ENCODE data around the gene CEP131. TPM values are rescaled to one million over a fixed set of nuclear protein-coding genes. Genes with fewer than 3 reads are reported as not detected.

The CEP131 gene
- polyA plus RNA-seq, 2 of the 4 experiments (the other 2 are of a cell fraction) = 3.3 to 11.5 TPM

DNA sequence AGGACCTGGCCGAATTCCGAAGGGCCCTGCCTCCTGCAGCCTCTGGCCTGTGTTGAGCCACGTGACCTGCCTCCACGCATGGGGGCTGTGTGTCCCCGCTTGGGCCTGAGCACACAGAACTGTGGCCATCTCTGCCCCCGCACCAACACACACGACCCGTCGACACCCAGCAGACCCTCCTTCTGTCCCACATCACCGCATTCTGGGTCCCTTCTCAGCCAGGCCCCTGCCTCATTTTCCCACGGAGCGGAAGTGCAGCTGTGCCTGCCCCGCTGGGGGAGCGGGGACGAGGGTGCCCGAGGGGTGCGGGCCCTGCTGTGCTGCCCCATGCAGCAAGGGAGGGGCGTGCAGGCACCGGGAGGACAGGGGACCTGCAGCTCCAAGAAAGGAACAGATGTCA lies 34.8 kb upstream of the CEP131 start:
- H3K27ac ChIP-seq = no peak overlapping the region
- DNase-seq (ENCODE audit: low read depth in 1 of 2, low spot score in 1 of 2) = no peak
- WGBS (ENCODE audit: missing lambda C conversion rate) = 98% methylated on average over 19 of the region's 19 CpGs
- FAIRE-seq = no peak
- ChIA-PET CTCF (interaction anchor here (1.0 to 14.8 kb wide), 14 partner anchors 12 to 344 kb away, joined by 3 to 184 read pairs (median 6); partner anchors contain the start of genes FAAP100, NDUFAF8 and TEPSIN), POLR2A (interaction anchor here (0.9 kb wide), 1 partner anchor 172 kb away, joined by 4 read pairs; no protein-coding TSS in a partner anchor)
- no peak for TF ChIP-seq TFCP2L1 (CRISPR knock-in tag; IDR thresholded peaks at IDR 0.05)
- TF ChIP-seq NR3C1 (IDR thresholded peaks at IDR 0.05) = no peak
- peaks cover 18% of the 10 kb centered on the region for H3K4me1 ChIP-seq
- H3K9me3 ChIP-seq = no peaks in the 10 kb centered on the region
- H3K4me3 ChIP-seq = no peak overlapping the region
- ATAC-seq = no peak
- no peak overlapping the region for H3K4me2 ChIP-seq

DNA sequence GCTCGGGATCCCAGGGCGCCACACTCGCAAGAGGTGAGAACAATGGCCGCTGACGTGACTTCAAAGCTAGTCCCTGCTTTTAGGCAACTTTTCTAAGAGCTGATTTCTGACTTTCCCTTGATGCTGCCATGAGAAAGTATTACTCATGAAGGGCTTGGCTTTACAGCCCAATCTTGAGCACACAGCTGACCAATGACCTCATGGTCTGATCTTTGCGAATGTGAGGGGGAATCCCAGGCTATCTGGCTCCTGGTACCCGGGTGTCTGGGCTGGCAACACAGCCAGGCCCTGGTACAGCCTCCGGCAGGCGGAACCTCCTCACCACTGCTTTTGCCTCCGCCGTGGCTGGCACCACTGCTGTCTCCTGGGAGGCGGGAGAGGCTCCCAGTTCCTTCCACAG lies 33.9 kb upstream of the CEP131 start:
- ChIA-PET CTCF (interaction anchor here (1.0 to 14.8 kb wide), 13 partner anchors 11 to 345 kb away, joined by 3 to 184 read pairs (median 6); partner anchors contain the start of genes FAAP100, NDUFAF8 and TEPSIN), POLR2A (interaction anchor here (0.9 kb wide), 1 partner anchor 173 kb away, joined by 4 read pairs; no protein-coding TSS in a partner anchor)
- no peaks in the 10 kb centered on the region for H3K9me3 ChIP-seq
- no peak overlapping the region for H3K4me3 ChIP-seq
- DNase-seq (ENCODE audit: low read depth in 1 of 2, low spot score in 1 of 2) (peak; percentile 47 to 48), FAIRE-seq (no peak), ATAC-seq (peak; percentile 22; a peak in 4 of 6 replicates)
- TF ChIP-seq FOSL2 (IDR thresholded peaks at IDR 0.05) (no peak), FOSL2 (CRISPR knock-in tag; IDR thresholded peaks at IDR 0.05) (peak; percentile 22; the same call in 1 of the 2 replicates), ESRRA (IDR thresholded peaks at IDR 0.05; ENCODE audit: borderline replicate concordance, low read length) (no peak), EHF (CRISPR knock-in tag; IDR thresholded peaks at IDR 0.05) (no peak), POLR2AphosphoS2 (conservative IDR thresholded peaks at IDR 0.05; ENCODE audit: low read length) (peak; percentile 13; the same call in 1 of the 2 replicates)
- TF ChIP-seq, protein P1, sequence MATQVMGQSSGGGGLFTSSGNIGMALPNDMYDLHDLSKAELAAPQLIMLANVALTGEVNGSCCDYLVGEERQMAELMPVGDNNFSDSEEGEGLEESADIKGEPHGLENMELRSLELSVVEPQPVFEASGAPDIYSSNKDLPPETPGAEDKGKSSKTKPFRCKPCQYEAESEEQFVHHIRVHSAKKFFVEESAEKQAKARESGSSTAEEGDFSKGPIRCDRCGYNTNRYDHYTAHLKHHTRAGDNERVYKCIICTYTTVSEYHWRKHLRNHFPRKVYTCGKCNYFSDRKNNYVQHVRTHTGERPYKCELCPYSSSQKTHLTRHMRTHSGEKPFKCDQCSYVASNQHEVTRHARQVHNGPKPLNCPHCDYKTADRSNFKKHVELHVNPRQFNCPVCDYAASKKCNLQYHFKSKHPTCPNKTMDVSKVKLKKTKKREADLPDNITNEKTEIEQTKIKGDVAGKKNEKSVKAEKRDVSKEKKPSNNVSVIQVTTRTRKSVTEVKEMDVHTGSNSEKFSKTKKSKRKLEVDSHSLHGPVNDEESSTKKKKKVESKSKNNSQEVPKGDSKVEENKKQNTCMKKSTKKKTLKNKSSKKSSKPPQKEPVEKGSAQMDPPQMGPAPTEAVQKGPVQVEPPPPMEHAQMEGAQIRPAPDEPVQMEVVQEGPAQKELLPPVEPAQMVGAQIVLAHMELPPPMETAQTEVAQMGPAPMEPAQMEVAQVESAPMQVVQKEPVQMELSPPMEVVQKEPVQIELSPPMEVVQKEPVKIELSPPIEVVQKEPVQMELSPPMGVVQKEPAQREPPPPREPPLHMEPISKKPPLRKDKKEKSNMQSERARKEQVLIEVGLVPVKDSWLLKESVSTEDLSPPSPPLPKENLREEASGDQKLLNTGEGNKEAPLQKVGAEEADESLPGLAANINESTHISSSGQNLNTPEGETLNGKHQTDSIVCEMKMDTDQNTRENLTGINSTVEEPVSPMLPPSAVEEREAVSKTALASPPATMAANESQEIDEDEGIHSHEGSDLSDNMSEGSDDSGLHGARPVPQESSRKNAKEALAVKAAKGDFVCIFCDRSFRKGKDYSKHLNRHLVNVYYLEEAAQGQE (IDR thresholded peaks at IDR 0.05) = no peak
- H3K4me2 ChIP-seq = no peak overlapping the region
- 0 out of 6 replicates have a peak overlapping the region, but pooled peaks of 1 of the 2 experiments have one; percentile 2 for H3K27ac ChIP-seq
- 70% methylated on average over 12 of the region's 12 CpGs for WGBS (ENCODE audit: missing lambda C conversion rate)
- H3K4me1 ChIP-seq = peaks cover 18% of the 10 kb centered on the region

DNA sequence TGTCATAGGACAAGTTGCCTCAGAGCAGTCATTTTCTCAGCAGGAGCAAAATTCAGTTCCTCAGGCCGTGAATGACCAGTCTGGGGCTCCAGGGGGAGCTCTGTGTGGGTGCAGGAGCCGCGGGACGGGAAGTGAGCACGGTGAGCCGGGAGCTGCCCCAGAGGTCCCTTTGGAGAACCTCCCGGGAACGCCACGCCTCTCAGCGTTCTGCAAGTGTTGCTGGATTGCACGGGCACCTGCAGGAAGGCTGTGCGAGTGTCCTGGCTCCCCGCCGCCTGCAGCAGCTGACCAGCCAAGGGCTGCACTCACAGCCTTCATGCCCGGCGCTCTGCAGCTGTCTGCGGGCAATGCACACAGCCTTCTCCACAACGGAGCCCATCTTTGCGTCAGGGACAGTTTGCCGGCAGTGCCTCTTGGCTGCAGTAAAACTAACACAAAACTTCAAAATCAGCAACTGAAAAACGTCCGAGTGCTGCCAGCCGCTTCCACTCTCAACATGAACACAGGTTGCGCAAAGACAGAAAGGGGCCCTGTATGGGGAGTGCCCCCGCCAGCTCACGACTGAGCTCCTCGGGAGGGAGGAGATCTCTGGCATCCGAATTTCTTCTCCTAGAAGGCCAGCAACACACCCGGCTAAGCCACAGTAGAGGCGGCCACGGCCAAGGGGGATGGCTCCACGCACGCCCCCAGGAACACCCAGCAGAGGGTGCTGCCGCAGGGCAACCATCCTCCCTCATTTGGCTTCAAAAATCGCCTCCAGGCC lies 32.4 kb upstream of the CEP131 start:
- WGBS (ENCODE audit: missing lambda C conversion rate) = 61% methylated on average over 35 of the region's 35 CpGs
- Histone ChIP-seq H3K27ac (no peak overlapping the region), H3K4me3 (no peak overlapping the region), H3K4me1 (peaks cover 18% of the 10 kb centered on the region), H3K4me2 (no peak overlapping the region), H3K9me3 (no peaks in the 10 kb centered on the region)
- peak; percentile 74 to 77 for DNase-seq (ENCODE audit: low read depth in 1 of 2, low spot score in 1 of 2)
- TF ChIP-seq RAD21 (conservative IDR thresholded peaks at IDR 0.05 in 1 of 2, IDR thresholded peaks at IDR 0.05 in 1 of 2) (peak; percentile 51 to 55), SMC3 (IDR thresholded peaks at IDR 0.05) (peak; percentile 68), ZNF302 (CRISPR knock-in tag; IDR thresholded peaks at IDR 0.05) (no peak)
- TF ChIP-seq, protein P2, sequence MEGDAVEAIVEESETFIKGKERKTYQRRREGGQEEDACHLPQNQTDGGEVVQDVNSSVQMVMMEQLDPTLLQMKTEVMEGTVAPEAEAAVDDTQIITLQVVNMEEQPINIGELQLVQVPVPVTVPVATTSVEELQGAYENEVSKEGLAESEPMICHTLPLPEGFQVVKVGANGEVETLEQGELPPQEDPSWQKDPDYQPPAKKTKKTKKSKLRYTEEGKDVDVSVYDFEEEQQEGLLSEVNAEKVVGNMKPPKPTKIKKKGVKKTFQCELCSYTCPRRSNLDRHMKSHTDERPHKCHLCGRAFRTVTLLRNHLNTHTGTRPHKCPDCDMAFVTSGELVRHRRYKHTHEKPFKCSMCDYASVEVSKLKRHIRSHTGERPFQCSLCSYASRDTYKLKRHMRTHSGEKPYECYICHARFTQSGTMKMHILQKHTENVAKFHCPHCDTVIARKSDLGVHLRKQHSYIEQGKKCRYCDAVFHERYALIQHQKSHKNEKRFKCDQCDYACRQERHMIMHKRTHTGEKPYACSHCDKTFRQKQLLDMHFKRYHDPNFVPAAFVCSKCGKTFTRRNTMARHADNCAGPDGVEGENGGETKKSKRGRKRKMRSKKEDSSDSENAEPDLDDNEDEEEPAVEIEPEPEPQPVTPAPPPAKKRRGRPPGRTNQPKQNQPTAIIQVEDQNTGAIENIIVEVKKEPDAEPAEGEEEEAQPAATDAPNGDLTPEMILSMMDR (IDR thresholded peaks at IDR 0.05) = peak; percentile 49
- TF ChIP-seq, protein P3, sequence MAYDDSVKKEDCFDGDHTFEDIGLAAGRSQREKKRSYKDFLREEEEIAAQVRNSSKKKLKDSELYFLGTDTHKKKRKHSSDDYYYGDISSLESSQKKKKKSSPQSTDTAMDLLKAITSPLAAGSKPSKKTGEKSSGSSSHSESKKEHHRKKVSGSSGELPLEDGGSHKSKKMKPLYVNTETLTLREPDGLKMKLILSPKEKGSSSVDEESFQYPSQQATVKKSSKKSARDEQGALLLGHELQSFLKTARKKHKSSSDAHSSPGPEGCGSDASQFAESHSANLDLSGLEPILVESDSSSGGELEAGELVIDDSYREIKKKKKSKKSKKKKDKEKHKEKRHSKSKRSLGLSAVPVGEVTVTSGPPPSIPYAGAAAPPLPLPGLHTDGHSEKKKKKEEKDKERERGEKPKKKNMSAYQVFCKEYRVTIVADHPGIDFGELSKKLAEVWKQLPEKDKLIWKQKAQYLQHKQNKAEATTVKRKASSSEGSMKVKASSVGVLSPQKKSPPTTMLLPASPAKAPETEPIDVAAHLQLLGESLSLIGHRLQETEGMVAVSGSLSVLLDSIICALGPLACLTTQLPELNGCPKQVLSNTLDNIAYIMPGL (CRISPR knock-in tag; IDR thresholded peaks at IDR 0.05; ENCODE audit: borderline replicate concordance) = no peak
- FAIRE-seq = peak; percentile 61
- ChIA-PET CTCF (interaction anchor here (0.6 to 14.8 kb wide), 31 partner anchors 10 to 345 kb away, joined by 3 to 184 read pairs (median 4); partner anchors contain the start of genes ACTG1, NDUFAF8, SLC38A10 and TEPSIN), POLR2A (interaction anchor here (0.7 to 1.0 kb wide), 2 partner anchors 11 to 16 kb away, joined by 3 read pairs; partner anchors contain the start of genes NDUFAF8 and TEPSIN)
- peak; percentile 66 to 84 for ATAC-seq

Measured in A549 (cell line).